ENCODE data around the gene TMA16.
"Not testable (repeated sequence)": the region's sequence is repeated elsewhere in the genome, so short reads cannot be mapped to it uniquely, and the experiment has no call there.

The TMA16 gene

DNA sequence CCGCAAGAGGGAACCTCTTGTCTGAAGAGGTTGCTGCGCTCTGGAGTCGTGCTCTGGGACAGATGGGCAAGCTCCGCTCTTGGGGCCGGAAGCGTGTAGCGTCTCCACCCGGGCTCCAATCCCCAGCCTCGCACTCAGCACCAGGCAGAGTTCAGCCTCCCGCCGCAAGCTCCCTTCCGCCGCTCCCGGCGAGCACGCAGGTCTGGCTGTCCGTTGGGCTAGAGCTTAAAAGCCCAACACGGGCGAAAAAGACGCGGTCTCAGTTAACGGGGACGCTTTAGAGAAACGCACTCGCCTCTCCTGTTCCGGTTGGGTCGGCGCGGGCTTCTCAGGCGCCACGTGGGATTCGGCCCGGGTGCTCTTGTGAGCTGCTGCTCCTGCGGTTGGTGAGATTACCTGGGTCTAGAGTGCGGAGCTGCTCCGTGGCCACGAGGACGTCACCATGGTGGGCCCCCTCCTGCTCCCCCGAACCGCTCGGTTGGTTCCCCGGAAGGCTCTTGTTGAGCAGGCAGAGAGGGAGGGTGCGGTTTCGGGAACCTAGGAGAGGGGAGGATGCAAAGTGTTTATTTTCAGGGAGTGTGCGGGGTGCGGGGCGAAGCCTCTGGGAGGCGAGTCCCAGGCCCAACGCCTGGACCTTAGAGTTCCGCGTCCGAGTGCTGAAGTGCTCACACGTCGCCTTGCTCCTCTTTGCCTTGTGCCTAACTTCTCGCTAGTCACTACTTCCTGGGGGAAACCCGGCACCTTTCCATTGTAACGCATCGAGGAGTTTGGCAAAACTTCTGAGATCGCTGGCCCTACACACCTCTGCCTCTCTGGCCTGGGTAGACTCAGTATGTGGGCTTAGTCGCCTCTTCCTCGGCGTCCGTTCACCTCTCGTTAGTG, at the start of gene TMA16:
Gene TMA16 (plus strand): TSS at position 331 of the 882 bp plus-strand sequence. CDS start 112 bp downstream, at position 443.
- peak; percentile 43 for DNase-seq

DNA sequence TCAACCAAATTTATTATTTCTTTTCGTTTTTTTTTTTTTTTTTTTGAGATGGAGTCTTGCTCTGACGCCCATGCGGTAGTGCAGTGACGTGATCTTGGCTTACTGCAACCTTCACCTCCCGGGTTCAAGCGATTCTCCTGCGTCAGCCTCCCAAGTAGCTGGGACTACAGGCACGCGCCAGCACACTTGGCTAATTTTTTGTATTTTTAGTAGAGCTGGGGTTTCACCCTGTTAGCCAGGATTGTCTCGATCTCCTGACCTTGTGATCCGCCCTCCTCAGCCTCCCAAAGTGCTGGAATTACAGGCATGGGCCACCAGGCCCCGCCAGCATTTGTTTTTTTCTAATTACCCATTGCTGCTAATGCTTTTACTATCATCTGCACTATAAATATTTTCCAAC, 47.5 kb upstream of the TMA16 start:
- not testable (repeated sequence) for DNase-seq

DNA sequence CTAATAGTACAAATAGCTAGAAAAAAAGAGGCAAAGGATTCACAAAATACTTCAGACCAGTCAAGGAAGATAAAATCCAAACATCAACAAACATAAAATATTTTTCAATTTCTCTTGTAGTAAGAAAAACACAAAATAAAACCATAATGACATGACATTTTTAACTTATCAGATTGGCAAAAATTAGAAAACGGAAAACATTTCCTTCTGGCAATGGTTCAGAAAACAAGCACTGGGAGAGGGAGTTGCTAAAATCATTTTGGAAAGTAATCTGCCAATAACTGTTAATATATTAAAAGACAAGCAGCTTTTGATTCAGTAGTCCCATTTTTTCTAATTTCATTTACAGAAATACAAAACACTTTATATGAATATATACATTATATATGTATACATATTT, 47.0 kb upstream of the TMA16 start:
- no peak for DNase-seq

DNA sequence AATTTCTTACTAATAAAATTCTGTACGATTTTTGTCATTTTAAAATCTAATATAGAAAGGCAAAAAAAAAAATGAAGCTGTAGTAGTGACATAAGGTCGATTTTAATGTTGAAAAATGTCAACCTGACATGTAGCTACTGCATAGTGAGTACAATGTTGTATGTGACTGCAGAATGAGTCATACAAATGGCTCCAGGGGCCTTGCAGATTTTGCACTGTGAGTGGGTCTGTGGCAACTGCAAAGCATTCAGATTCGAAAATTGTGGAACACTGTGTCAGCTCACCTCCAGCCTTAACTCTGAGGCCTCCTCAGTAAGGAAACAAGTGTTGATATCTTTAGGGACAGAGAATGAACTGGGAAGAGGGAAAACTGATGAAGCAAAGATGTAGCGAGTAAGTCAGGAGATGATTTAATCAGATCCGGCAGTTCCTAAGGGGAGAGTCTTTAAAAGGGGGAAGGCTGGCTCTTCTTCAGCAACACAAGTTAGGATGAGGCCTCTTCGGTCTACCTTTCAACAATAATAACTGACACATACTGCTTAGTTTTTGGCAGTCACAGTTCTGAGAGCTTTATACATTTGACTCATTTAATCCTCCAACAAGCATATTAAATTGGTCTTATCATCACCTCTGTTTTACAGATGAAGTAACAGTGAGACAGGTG, 45.8 kb upstream of the TMA16 start:
- DNase-seq = no peak

DNA sequence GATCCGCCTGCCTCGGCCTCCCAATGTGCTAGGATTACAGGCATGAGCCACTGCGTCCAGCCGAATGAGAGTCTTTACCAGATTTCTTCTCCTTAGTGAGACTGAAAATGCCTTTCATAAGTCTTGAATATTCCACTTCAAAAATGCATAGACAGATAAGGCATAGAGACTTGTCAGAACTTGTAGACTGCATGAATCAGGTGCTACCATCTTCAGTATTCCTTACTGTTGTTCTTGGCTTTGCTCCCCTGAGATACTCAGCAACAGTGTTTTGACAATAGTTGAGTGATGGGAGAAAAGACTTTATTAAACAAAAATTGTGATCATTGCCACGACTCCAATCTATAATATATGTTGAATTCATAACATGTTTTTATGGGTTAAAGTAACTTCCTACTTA, 31.9 kb upstream of the TMA16 start:
- DNase-seq = no peak

DNA sequence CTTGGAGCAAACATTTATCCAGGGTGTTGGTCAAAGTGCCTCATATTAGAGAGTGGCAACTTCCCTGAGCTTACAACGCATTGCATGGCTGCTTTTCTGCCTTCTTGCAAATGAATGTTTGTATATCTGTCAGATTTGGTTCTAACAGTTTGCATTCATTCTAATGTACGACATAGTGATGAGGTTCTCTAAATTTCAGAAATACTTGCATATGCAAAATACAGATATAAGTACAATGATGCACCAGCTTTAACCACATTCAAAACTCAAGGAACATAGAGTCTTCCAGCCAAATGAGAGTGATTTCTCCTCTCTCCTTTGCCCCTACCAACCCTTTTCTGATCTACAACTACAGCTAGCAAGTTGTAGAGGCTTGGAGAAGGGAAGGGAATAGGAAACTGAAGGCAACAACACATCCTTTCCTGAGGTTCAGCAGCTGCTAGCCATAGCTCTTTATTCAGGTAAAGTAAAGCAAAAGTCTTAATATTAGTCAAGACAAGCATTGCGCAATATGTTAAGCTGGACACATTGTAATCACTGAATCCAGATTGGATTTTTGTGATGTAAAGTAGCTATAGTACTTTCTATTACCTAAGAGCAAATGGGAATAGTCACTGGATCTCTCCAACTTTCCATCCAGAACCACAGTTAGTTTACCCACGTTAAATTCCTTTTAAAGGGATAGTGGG, 27.3 kb upstream of the TMA16 start:
- no peak for DNase-seq

DNA sequence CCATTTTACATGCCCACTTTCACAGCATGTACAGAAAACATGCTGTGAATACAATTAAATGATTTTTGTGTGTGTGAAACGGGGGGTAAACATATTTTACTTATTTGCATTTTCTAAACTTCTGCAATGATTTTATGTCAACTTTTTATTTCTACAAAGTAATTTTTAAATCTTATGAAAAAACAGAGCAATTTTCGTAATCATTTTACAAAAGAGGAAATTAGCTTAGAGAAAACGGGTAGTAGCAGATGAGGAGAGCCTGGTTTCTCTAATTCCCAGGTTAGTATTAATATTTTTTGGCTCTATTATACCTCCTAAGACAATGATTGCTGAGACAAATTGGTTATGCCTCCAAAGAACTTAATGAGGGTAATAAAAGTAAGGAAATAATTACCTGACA, 24.1 kb upstream of the TMA16 start:
- no peak for DNase-seq

DNA sequence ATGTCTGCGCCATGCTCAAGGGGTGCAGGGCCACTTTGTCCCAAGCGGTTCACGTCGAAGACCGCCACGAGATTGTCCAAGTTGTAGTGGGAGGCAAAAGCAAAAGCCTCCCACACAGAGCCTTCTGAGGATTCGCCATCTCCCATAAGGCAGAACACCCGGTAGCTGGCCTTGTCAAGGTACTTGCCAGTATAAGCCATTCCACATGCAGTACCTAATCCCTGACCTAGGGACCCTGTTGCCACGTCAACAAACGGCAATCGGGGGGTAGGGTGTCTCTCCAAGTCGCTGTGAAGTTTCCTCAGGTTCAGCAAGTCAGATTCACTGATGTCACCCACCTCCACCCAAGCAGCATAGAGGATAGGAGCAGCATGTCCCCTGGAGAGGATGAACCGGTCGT, 21.4 kb upstream of the TMA16 start:
- DNase-seq = no peak

DNA sequence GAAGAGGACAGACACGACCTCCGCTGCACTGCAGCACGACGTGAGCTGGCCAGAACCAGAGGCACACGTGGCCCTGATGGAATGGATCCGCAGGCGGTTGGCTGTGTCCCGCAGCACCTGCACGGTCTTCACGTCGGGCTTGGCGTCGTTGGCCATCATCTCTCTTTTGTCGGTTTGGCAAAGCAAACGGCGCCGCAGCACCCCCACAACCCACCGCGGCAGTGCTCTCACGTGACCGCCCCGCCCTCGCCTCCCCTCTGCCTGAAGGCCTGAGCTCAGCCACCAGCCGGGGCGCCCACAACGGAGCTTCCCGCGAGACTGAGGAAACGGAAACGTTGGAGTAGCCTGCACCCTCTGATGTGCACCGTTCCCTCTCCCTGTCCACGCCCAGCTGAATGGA, 20.9 kb upstream of the TMA16 start, which contains the start of gene TKTL2:
Gene TKTL2 (minus strand): TSS at position 179 of the 400 bp plus-strand sequence. CDS start 20 bp downstream, at position 159.
- DNase-seq = no peak

DNA sequence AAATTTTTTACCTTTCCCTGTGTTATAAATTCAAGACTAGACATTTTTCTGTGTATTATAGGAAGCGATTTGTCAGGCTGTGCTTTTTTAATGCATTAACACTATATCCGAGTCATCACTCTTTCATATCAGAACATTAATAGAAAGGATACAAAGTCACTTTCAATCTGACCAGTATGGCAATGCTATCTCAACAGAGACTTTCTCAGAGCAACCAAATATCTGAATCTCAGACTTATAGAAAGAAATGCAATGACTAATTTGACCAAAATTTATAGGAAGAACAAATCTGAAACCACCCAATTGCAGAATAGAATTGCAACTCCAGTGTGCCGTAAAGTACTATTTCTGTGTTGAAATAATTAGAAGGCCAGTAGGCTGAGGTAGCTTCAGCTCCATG, 20.5 kb upstream of the TMA16 start:
- no peak for DNase-seq

DNA sequence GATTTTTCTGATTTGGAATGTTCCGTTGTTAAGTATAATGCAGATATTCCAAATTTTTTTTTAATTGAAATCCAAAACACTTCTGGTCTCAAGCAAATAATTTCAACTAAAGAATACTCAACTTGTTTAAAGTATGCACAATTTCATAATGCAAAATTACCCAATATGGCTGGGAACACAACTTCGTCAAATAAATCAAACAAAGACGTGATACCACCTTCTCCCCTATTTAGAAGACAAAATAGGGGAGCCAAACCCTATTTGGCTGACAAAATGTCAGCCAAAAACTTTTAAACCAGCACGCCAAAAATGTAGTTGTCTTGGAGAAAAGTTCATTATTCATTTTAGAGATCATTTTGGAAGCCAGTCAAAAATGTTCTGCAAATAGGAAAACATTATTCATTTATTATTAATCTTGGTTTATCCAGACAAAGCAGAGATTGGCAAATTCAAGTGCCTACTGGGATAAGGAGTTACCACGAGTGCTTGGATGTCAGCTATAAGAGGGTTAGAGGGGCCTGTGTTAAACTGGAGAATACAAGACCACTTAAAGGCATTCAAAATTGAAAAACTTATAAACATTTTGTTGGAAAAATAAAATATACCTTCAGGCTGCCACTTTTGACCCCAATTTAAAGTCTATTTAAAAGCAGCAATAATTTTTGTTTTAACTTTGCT, 17.6 kb upstream of the TMA16 start:
- DNase-seq = no peak

DNA sequence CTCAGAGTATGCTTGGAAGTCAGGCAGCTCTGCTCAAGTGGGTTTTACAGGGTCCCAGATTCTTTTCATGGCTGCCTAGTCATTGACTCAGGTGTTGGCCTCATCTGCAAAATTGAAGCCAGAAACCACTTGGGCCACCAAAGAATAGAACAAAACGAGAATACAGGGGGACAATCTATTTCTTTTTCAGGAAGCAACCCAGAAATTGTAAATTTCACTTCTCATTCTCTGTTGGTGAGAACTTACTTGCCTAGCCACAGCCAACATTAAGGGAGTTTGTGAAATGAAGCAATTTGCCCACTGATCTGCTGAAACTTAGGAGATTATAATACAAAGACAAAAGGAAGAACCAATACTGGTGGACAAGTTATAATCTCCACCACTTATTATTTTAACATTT, 12.3 kb upstream of the TMA16 start:
- DNase-seq = no peak

DNA sequence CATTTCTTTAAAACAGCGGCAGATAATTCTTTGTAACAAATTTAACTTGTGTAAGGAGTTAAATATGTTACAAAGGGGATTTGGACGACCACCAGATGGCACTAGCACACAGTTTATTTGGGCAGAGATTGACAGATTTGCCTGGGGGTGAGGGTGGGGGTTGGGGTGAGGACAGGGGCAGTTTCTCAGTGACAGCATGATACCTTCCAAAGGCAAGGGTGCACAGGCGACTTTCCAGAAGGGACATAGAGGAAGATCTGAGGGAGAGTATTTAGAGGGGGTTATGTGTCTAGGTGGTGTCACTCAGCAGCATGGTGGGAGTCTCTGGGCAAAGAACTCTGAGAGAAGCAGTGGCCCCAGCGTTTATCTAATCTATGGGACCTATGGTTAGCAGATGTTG, 9.6 kb upstream of the TMA16 start:
- peak; percentile 3 for DNase-seq

DNA sequence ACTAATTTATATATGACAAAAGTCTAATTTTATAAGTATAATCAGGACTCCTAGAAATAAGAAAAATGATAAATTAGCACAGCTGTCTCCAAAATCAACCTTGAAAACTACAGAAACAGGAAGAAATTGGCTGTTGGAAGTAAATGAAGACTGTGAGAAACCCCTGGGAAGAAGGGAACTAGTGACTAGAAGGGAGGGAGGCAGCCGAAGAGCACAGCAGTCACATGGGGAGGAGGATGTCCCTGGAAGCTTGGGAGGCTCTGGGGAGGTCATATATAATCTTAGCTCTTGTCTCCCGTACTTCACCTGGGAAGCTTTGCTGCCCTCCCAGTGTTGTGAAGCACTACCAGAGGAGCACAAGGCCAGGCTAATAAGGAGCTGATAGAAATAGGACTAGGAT, 8.9 kb upstream of the TMA16 start:
- DNase-seq = no peak

DNA sequence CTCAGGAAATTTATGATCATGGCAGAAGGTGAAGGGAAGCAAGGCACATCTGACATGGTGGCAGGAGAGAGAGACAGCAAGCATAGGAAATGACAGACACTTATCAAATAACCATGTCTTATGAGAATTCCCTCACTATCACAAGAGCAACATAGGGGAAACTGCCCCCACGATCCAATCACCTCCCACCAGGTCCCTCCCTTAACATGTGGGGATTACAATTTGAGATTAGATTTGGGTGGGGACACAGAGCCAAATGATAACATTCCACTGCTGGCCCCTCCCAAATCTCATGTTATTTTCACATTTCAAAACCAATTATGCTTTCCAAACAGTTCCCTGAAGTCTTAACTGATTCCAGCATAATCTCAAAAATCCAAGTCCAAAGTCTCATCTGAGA, 8.2 kb upstream of the TMA16 start:
- no peak for DNase-seq

DNA sequence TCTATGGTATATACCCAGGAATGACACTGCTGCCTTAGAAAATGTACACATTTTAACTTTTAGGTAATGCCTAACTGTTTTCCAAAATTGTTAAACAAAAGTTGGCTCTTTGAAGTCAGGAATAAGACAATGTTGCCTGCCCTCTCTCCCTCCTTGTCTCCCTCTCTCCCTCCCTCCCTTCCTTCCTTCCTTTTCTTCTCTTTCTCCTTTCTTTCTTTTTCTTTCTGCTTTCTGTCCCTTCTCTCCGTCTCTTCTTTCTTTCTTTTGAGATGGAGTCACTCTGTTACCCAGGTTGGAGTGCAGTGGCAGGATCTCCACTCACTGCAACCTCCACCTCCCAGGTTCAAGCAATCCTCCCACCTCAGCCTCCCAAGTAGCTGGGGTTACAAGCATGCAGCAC, 4.6 kb upstream of the TMA16 start:
- no peak for DNase-seq

DNA sequence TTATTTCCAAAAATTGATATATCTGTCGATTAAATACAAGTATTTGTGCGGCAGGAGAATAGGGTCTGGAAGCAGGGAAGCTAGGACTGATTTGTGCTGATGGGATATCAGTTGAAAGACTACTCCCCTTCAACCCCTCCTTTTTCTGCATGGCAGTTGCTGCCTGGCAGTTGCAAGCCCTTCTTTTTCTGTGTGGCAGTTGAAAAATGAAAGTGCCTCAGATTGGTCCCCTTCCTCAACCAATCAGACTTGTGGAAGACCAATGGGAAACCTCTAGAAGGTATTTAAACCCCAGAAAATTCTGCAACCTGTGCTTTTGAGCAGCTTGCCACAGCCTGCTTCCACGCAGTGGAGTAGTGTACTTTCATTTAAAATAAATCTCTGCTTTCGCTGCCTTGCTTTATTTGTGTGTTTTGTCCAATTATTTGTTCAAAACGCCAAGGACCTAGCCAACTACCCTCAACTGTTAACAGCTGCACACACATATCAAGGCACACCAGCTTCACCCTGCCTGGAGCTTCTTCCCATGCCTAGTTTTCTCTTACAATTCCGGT, 1.5 kb upstream of the TMA16 start:
- DNase-seq = no peak

DNA sequence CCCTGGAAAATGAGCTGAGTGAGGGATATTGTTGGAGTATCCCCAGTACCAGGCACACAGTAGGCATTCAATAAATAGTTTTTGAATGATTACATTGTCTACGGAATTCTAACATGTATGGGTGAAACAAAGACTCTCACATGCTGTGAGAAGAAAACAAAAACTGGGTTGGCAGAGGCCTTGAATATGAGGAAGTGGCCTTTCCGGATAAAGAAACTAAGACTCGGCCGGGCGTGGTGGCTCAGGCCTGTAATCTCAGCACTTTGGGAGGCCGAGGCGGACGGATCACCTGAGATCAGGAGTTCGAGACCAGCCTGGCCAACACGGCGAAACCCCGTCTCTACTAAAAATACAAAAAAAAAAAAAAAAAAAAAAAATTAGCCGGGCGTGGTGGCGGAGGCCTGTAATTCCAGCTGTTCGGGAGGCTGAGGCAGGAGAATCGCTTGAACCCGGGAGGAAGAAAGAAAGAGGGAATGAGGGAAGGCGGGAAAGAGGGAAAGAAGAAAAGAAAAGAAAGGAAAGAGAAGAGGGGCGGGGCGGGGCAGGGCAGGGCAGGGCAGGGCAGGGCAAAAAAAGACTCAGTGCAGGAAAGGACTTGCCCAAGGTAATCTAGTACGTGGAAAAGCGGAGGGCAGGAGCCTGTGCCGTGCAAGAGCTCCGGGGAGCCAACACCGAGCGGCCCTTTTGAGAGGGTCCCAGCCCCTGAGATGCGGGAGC, 689 bp upstream of the TMA16 start:
- DNase-seq = no peak

DNA sequence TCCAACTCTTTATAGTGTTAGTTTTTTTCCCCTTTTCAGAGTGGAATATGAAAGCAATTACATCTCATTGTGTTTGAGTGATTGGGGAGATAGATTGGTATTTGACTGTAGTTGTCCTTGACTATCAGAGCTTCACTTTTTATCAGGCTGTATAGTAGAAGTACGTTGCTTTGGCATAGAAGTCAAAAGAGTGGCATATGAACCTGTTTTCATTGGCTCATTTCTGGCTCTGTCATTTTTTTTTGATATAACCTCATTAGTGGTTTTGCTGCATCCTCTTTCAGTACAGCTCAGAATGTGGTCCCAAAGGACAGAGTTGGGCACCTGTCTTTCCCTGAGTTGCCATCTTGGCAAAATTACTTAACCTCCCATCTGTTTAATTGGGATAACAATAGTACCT, 1.4 kb downstream of the TMA16 start:
- no peak for DNase-seq

DNA sequence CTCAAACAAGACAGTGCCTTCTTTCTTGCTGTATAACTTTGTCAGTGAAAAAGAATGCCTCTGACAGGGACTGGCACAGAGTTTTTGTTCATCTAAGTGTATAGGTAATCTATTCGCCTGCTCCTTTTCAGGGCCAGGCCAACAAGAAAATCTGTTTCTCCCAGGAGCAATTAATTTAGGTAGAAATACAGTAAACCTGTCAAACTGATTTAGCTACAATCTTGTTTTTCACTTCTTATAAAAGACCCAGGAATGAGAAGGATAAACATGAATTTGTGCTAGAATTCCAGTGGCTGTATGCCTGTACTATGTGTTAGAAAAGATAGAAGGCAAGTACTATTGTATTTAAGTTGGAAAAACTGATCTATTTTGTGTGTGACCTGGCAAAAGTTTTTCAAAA, 6.1 kb downstream of the TMA16 start:
- DNase-seq = no peak

DNA sequence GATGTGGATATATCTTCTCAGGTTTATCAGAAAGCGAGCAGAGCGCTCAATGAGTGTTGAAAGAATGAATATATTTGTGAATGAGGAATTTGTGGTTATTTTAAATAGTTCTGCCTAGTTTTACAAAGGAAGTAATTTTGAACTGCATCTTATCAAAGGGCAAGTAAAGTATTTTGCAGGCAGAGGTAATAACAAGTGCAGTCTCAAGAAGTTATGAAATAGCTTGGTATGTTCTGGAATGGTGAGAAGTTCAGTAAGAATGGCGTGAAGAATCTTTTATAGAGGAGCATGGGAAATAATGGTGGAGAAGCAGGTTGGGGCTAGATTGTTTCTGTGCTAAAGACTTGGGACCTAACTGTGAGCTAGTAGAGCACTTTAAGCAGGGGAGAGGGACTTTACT, 10.9 kb downstream of the TMA16 start:
- no peak for DNase-seq

DNA sequence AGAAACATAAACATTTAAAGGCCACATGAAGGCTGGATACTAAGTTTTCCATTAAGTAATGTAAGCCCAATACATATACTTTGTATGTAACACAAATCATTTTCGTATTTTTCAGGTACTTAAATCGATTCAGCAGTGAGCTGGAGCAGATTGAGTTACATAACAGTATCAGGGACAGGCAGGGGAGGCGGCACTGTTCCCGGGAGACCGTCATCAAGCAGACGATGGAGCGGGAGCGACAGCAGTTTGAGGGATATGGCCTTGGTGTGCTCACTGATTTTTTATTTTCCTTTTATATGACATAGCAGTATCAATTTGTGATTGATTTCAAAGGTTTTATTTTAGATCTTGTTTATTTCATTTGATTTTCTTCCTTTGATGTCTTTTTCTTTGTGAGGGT, 20.7 kb downstream of the TMA16 start:
- no peak for DNase-seq
